GM19452 (cell line): Measurements from ENCODE around the gene LRRC59.
A peak's percentile ranks its signal among the peaks of the same experiment; 100 is the strongest.
"Not testable (repeated sequence)": the region's sequence is repeated elsewhere in the genome, so short reads cannot be mapped to it uniquely, and the experiment has no call there.

Experiments used
- ATAC-seq: cut with Tn5 transposase; IDR thresholded peaks from one replicate; pipeline ENCODE4 v1.9.1; 2021; ENCODE audit not compliant: unreplicated experiment

The LRRC59 gene

GRCh38 chr17:50348522-50349242, 48.6 kb downstream of the LRRC59 start:
- no peak for ATAC-seq

- ATAC-seq: no peak
Measured at GRCh38 chr17:50347894-50348291, 49.4 kb downstream of the LRRC59 start.

DNA sequence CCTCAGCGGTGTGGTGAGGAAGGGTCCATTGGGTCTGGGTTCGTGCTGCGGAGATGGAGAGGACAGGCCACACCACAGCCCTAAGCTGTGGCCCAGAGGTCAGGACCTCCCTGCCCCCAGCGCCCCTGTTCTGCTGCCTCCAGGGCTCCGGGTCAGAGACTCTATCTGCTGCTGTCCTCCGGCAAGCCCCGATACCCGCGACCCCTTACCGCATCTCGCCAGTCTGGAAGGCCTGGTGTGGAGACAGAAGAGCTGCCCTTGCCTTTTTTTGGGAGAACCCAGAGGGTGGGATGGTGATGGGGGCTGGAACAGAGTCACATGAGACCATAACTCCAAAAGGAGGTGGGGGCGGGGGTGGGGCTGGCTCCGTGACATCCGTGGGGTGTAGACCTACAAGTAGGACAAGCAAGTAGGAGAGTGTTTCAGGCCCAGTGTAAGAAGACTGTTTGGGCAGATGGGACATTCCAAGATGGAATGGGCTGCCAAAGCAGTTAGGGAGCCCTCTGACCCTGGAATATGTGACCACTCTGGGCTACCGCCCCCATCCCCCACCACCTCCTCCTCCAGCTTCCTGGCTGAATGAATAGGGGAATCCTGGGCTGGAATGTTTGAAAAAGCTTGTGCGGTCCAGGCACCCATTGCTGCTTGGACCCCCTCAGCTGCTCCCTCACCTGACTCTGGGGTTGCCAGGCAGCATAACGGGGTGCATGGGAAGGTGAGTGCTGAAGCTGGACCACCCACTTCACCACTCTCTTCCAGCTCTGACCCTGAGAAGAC, 50.0 kb downstream of the LRRC59 start:
- ATAC-seq: no peak

DNA sequence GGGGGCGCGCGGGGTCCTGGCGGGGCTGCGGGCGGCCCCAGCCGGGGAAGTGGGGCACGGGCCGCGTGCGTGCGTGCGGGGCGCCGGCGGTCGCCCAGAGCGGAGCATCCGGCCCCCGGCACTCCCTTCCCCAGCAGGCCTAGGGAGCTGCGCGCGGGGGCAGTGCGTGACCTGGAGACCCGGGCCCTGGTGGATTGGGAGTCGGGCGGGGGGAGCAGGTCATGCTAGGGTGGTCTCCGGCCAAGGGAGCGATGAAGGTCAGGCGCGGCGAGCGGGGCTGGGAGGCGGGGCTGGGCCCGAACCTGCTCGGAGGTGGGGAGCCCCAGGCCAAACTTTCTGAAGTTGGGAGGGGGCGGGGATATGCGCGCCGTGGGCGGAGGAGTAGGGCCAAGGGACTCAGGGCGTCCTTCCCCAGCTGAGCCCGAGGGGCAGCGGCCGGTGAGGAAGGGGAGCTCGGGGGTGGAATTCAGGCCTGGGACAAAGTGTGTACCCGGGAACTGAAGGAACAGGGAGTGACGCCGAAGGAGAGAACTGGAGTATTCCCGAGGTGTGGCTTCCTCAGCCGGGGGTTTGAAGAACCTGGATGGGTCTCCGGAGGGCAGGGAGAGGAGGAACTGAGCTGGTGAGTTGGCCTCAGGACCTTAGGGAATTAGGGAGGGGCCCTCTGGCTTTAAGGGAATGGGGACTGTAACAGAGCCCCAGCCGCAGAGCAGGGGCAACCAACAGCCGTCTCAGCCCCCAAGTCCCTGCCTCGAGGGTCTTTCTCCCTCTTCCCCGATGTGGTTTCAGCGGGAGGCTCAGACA, 50.8 kb downstream of the LRRC59 start:
- ATAC-seq: peak; percentile 30

DNA sequence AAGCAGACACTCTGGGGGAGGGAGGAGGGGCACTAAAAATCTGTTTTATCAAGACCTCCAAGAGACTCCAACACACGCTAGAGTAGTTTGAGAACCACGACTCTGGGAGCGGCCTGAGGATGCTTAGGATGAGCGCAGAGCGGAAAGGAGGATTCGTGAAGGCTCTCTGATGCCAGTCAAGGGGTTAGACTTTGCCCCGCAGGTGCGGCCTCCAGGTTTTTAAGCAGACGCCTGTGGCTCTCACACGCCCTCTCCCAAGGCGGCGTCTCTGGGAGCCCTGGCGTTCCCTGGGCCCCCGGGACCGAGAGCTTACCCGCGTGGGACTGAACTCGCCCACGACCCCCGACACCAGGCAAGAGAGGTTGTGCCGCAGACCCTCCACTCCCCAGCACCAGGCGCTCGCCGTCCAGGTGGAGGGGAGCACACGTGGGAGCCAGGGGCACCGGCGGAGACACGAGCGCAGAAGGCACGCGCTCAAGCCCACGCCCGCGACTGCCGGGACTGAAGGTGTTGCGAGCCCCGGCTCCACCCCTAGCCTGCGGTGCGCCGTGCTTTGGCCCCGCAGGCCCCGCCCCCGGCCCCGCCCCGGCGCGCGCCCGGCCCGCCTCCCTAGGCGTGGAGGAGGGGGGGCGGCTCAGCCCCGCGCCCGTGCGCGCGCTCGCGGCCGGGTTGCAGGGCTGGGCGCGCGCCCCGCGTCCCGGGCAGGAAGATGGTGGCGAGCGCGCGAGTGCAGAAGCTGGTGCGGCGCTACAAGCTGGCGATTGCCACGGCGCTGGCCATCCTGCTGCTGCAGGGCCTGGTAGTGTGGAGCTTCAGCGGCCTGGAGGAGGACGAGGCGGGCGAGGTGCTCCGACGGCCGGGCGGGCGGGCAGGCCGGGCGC, 51.7 kb downstream of the LRRC59 start, which contains the start of gene XYLT2:
Gene XYLT2 (plus strand): TSS at position 695 of the 881 bp plus-strand sequence. CDS start 15 bp downstream, at position 710.
- ATAC-seq: peak; percentile 79

- ATAC-seq: no peak
Measured at GRCh38 chr17:50344731-50345365, 52.5 kb downstream of the LRRC59 start.

- ATAC-seq: no peak
Measured at GRCh38 chr17:50339381-50339780, 57.9 kb downstream of the LRRC59 start.

DNA sequence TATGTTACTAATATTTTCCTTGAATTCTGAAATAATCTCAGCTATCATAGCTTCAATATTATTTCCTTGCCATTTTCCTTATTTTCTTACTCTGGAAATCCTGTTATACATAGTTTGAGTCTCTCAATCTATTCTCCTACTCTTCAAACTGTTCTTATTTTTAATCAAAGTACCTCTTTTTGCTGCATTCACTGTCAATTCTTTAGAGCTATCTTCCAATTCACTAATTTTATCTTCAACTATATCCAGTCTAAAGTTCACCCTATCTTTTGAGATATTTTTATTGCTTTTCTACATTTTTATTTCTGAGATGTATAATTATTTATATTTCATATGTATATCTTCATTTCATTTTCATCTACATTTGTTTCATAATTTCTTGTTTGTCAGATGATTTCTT, 58.7 kb downstream of the LRRC59 start:
- no peak for ATAC-seq

GRCh38 chr17:50337956-50338355, 59.4 kb downstream of the LRRC59 start:
- no peak for ATAC-seq

DNA sequence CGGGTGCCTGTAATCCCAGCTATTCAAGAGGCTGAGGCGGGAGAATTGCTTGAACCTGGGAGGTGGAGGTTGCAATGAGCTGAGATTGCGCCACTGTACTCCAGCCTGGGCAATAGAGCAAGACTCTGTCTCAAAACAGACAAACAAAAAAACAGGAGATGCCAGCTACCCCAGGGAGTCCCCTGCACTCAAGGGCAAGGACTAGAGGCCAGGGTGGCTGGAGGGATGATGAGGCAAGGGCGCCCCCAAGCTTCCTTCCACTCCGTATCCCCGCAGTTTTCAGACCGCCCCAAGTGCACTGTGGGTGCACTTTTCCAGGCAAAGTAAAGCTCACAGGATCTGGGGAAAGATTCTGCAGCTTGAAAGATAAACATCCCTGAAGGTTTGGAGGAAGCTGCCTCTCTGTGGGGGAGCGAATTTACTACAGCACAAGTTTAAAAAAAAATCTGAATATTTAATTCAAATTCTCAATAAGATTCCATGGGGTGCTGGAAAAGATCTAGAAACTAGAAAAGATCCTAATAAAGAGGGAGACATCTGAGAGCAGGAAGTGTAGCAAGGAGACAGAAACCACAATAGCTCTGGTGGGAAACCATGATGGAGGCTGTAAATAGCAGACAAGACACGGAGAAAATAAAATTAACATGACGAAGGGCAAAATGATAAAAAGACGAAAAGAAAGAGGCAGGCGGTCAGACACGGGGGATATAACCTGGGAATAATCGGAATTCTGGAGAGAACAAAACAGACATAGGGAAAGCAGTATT, 63.8 kb downstream of the LRRC59 start:
- not testable (repeated sequence) for ATAC-seq

- ATAC-seq: no peak
Measured at GRCh38 chr17:50332196-50332595, 65.1 kb downstream of the LRRC59 start.
